Fibroblast of pulmonary artery (primary cell): ENCODE data around the gene GRIK1.

Source experiments
- DNase-seq: peaks from one replicate; pipeline ENCODE4 v3.0.0-alpha.2; 2010; ENCODE audit warnings: low read depth
- H3K4me3 ChIP-seq: replicated peaks from 2 replicates; pipeline ENCODE4 v1.5.1; 2011; ENCODE audit warnings: low read depth, mild to moderate bottlenecking, control low read depth, low read length, moderate library complexity
- TF ChIP-seq, protein P1 (sequence below): IDR thresholded peaks from 2 replicates; pipeline ENCODE4 v1.5.1; 2011; ENCODE audit warnings: mild to moderate bottlenecking, control low read depth, low read length, inconsistent platforms; ENCODE audit errors: missing control alignments

Gene GRIK1

DNA sequence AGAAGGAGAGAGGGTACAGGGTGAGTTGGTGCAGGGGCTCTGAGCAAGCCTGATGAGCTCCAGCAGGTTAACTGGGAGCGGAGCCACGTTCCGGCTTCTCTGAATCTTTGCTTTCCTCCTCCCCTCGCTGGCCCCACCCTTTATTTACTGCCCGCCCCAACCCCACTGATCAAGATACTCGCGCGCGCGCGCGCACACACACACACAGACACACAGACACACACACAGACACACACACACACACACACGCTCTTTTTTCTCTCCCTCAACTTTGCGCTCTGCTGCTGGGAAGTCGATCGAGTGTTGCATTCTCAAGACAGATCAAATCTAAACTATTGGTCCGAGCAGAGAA lies at the start of gene GRIK1:
TSS of gene GRIK1 (minus strand) at position 73 of the 352 bp plus-strand sequence.
- TF ChIP-seq, protein P1, sequence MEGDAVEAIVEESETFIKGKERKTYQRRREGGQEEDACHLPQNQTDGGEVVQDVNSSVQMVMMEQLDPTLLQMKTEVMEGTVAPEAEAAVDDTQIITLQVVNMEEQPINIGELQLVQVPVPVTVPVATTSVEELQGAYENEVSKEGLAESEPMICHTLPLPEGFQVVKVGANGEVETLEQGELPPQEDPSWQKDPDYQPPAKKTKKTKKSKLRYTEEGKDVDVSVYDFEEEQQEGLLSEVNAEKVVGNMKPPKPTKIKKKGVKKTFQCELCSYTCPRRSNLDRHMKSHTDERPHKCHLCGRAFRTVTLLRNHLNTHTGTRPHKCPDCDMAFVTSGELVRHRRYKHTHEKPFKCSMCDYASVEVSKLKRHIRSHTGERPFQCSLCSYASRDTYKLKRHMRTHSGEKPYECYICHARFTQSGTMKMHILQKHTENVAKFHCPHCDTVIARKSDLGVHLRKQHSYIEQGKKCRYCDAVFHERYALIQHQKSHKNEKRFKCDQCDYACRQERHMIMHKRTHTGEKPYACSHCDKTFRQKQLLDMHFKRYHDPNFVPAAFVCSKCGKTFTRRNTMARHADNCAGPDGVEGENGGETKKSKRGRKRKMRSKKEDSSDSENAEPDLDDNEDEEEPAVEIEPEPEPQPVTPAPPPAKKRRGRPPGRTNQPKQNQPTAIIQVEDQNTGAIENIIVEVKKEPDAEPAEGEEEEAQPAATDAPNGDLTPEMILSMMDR: no peak
- peak; percentile 1 for DNase-seq
- H3K4me3 ChIP-seq: peak within 1 kb of the TSS; percentile 2

DNA sequence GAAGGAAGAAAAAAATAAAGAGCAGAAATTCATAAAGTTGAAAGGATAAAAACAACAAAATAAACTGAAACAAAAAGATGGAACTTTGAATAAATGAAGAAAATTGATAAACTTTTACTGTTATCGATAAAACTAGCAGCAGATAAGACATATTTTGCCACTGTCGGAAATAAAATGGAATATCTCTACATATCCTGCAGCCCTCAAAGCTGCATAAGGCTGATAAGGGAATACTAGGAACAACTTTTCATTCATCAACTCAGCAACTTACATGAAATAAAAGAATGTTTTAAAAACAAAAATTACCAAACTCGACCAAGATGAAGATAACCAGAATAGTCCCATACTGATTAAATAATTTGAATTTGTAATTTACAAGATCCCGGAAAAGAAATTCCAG lies 48.0 kb upstream of the GRIK1 start:
- DNase-seq: no peak
- TF ChIP-seq, protein P1: no peak

DNA sequence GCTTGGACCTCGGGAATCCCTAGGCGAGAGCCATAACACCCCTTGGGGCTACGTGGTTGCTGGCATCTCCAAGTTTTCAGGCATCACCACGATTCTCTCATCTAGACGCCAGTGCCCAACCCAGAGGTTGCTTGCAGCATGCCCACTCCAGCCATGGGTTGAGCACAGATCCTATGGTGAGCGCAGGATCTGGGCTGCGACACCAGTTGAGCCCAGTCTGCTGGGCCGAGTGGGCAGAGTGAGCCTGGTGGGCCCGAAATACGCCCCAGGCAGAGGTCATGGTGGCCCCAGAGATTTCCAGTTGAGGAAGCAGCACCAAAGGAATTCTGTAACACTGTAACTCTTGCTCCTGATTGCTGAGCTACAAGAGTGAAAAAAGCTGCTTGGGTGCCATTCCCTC lies 46.1 kb upstream of the GRIK1 start:
- DNase-seq: no peak
- H3K4me3 ChIP-seq: no peak overlapping the region
- TF ChIP-seq, protein P1: no peak

More for the DNA sequence above, 48.0 kb upstream of the GRIK1 start:
- H3K4me3 ChIP-seq: no peak overlapping the region

DNA sequence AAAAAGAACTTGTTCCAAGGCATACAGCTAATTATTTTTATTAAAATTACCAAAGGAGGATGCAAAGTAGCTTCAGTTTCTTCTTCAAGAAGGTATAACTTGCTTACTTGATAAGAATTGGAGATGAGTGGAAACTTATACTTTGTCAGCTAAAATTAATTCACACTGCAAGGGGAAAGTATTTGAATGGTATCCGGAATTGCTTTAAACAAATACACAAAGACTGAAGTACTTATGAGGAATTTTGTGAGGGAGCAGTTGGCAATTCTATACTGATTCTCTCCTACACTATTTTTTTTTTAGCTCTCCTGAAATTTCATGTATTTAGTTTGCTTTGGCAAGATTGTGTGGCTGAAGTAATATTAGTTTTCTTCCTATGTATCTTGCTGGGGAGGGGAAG lies 39.2 kb upstream of the GRIK1 start:
- DNase-seq: no peak
- TF ChIP-seq, protein P1: no peak
- H3K4me3 ChIP-seq: no peak overlapping the region

DNA sequence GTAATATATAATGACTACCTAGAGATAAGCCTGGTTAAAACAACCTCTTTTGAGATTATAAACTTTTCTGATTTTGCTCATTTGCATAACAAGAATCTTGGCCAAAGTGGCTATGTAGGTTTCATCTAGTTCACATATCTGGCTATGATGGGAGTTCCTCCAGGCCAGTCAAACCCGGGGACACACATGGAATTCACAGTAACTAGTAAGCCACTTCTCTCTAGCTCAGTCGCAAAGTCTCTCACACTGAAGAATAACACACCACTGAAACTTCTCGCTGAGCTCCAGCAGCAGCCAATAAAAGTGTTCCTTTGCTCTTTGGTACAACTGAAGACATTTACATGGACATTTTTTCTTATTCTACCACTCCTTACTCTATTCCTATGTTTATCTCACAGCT lies 36.0 kb upstream of the GRIK1 start:
- TF ChIP-seq, protein P1: no peak
- DNase-seq: no peak

DNA sequence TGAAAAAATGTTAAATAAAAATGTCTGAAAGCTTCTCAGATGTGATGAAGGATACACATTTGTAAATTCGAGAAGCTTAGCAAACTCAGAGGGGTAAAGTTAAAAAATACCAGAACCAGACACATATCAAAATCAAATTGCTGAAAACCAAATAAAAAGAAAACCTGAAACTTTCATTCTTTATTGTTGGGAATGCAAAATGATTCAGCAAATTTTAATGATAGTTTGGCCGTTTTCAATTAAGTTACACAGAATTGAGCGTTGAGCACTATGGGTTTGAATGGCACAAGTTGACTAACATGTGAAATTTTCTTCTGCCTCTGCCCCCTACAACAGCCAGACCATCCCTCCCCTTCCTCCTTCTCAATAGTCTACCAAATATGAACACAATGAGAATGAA lies 33.5 kb upstream of the GRIK1 start:
- H3K4me3 ChIP-seq: no peak overlapping the region
- TF ChIP-seq, protein P1: no peak
- no peak for DNase-seq

More for the DNA sequence above, 36.0 kb upstream of the GRIK1 start:
- H3K4me3 ChIP-seq: no peak overlapping the region

DNA sequence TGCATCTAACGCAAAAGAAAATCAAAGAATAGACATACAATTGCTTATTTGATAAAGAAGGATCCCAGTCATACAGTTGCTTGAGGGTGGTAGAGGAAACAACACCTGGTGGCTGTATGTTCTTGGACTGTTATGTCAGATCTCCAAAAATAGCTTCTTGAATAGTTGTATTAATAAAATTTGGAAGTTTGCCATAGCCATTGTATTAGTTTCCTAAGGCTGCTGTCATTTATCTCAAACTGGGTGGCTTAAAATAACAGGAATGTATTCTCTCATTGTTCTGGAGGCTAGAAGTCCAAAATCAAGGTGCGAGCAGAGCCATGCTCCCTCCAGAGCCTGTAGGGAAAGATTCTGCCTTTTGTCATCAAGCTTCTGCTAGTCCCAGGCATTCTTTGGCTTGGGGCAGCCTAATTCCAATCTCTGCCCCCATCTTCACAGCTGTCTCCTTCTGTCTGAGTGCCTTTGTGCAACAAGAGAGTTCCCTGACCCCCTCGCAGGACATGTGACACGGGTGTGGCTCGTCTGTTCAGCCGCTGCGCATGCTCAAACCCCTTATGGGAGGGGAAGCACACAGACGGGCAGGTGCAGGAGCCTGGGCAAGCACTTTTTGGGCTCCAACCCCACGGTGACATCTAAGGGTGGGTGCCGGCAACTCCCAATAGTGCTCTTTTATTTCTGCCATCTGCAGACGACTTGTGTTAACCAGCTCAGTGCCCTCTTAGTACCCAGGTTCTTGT lies 21.7 kb upstream of the GRIK1 start:
- H3K4me3 ChIP-seq: no peak overlapping the region
- TF ChIP-seq, protein P1: no peak
- DNase-seq: no peak
